OCI-LY7 (cell line): ENCODE measurements around the gene TMTC2.

Experiments used
- CTCF ChIP-seq: fragments of 200-600 bp; sonication (generic); conservative IDR thresholded peaks from 2 replicates; pipeline ENCODE4 v1.5.1; 2014; ENCODE audit warnings: mild to moderate bottlenecking, antibody characterized with exemption, low read length, moderate library complexity, mixed read lengths
- EZH2phosphoT487 ChIP-seq: fragments of 200-600 bp; sonication (generic); IDR thresholded peaks from 2 replicates; pipeline ENCODE4 v1.6.1; 2018; ENCODE audit warnings: low read depth, borderline replicate concordance, mild to moderate bottlenecking, mixed run types, antibody characterized with exemption, low read length, moderate library complexity, mixed read lengths

- TF ChIP-seq CTCF (no peak), EZH2phosphoT487 (no peak)
Observed at GRCh38 chr12:82665142-82665923, 21.4 kb upstream of the TMTC2 start.
